Mesendoderm (in vitro differentiated cells): ENCODE results near the gene TNFRSF6B.

Experiments
- DNase-seq: peaks from one replicate; pipeline ENCODE4 v3.0.0; 2013
- H2AK5ac ChIP-seq: 2 replicates; pipeline ENCODE4 v1.6.1; 2013; ENCODE audit warnings: low read length, inconsistent platforms
- H2BK120ac ChIP-seq: 2 replicates; pipeline ENCODE4 v1.6.1; 2013; ENCODE audit warnings: low read depth, mild to moderate bottlenecking, low read length, moderate library complexity, mixed read lengths
- H2BK15ac ChIP-seq: replicated peaks from 2 replicates; pipeline ENCODE4 v1.6.1; 2013; ENCODE audit warnings: low read depth, mild to moderate bottlenecking, moderate library complexity
- H2BK5ac ChIP-seq: 2 replicates; pipeline ENCODE4 v1.6.1; 2013; ENCODE audit warnings: low read length, inconsistent platforms
- H3K18ac ChIP-seq: 2 replicates; pipeline ENCODE4 v1.6.1; 2013; ENCODE audit warnings: mild to moderate bottlenecking, low read length, mixed read lengths
- H3K23ac ChIP-seq: one replicate; pipeline ENCODE4 v1.6.1; 2013; ENCODE audit warnings: low read length
- H3K27ac ChIP-seq: 2 replicates; pipeline ENCODE4 v1.5.1; 2013; ENCODE audit warnings: low read depth, mild to moderate bottlenecking, inconsistent platforms, low read length, moderate library complexity
- H3K27me3 ChIP-seq: 2 replicates; pipeline ENCODE4 v1.6.1; 2013; ENCODE audit warnings: low read length, control low read depth, mild to moderate bottlenecking, inconsistent platforms; ENCODE audit not compliant: insufficient read depth, poor library complexity
- H3K36me3 ChIP-seq: 2 replicates; pipeline ENCODE4 v1.6.1; 2013; ENCODE audit warnings: low read length, inconsistent platforms; ENCODE audit not compliant: control insufficient read depth, insufficient read depth
- H3K4ac ChIP-seq: one replicate; pipeline ENCODE4 v1.6.1; 2013; ENCODE audit warnings: low read depth, mild to moderate bottlenecking, low read length, moderate library complexity
- H3K4me1 ChIP-seq: 2 replicates; pipeline ENCODE4 v1.6.1; 2013; ENCODE audit warnings: low read depth, low read length, inconsistent platforms; ENCODE audit not compliant: control insufficient read depth
- H3K4me2 ChIP-seq: 2 replicates; pipeline ENCODE4 v1.6.1; 2013; ENCODE audit warnings: low read length
- H3K4me3 ChIP-seq: 2 replicates; pipeline ENCODE4 v1.5.1; 2013; ENCODE audit warnings: mild to moderate bottlenecking, low read length
- H3K56ac ChIP-seq: one replicate; pipeline ENCODE4 v1.6.1; 2013; ENCODE audit warnings: low read length
- H3K79me1 ChIP-seq: 2 replicates; pipeline ENCODE4 v1.6.1; 2013; ENCODE audit warnings: low read length, inconsistent platforms
- H3K79me2 ChIP-seq: 2 replicates; pipeline ENCODE4 v1.6.1; 2013; ENCODE audit warnings: mild to moderate bottlenecking, low read length; ENCODE audit not compliant: control insufficient read depth, insufficient read depth
- H3K9ac ChIP-seq: 2 replicates; pipeline ENCODE4 v1.6.1; 2013; ENCODE audit warnings: low read length, inconsistent platforms
- H4K5ac ChIP-seq: one replicate; pipeline ENCODE4 v1.6.1; 2013; ENCODE audit warnings: low read length
- H4K8ac ChIP-seq: one replicate; pipeline ENCODE4 v1.6.1; 2013; ENCODE audit warnings: low read depth, mild to moderate bottlenecking, control low read depth, low read length, moderate library complexity
- WGBS: extraction: QIAGEN DNeasy Blood & Tissue Kit; methylation state at CpG from one replicate; pipeline ENCODE4 v1.1.7; 2013; ENCODE audit warnings: low lambda C conversion rate, missing lambda C conversion rate; ENCODE audit not compliant: insufficient coverage; ENCODE audit errors: extremely low coverage; 5-methylcytosine and 5-hydroxymethylcytosine counted together

TNFRSF6B gene

DNA sequence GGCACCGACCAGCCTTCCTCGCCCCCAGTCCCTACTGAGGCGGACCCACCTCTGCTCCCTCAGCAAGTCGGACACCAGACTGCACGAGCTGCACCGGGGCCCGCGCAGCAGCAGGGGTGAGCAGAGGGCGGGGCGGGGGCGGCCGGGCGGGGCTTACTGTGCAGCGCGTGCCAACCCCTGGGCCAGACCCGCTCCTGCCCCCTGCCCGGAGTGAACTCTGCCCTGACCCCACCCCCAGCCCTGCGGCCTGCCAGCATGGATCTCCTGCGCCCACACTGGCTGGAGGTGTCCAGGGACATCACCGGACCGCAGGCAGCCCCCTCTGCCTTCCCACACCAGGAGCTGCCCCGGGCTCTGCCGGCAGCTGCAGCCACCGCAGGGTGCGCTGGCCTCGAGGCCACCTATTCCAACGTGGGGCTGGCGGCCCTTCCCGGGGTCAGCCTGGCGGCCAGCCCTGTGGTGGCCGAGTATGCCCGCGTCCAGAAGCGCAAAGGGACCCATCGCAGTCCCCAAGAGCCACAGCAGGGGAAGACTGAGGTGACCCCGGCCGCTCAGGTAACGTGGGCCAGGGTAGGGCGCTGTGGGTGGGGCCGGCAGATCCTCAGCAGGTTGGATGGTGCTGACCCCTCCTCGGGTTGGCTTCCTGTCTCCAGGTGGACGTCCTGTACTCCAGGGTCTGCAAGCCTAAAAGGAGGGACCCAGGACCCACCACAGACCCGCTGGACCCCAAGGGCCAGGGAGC, 41.7 kb downstream of the TNFRSF6B start:
- H2BK15ac ChIP-seq: no peak overlapping the region
- H3K56ac ChIP-seq: peak overlapping the region; percentile 67

DNA sequence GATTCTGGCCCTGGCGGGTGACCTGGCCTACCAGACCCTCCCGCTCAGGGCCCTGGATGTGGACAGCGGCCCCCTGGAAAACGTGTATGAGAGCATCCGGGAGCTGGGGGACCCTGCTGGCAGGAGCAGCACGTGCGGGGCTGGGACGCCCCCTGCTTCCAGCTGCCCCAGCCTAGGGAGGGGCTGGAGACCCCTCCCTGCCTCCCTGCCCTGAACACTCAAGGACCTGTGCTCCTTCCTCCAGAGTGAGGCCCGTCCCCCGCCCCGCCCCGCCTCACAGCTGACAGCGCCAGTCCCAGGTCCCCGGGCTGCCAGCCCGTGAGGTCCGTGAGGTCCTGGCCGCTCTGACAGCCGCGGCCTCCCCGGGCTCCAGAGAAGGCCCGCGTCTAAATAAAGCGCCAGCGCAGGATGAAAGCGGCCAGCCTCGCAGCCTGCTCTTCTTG, 42.3 kb downstream of the TNFRSF6B start:
- Histone ChIP-seq H3K18ac (no peak overlapping the region), H3K27ac (no peak overlapping the region), H3K9ac (no peak overlapping the region), H3K23ac (no peak overlapping the region), H3K36me3 (peaks cover 3% of the 10 kb centered on the region), H3K4ac (no peak overlapping the region), H3K4me1 (no peaks in the 10 kb centered on the region), H2AK5ac (no peak overlapping the region), H4K5ac (no peak overlapping the region), H3K27me3 (no peaks in the 10 kb centered on the region), H3K4me2 (peak overlapping the region; percentile 61), H3K79me1 (no peaks in the 10 kb centered on the region), H3K79me2 (no peaks in the 10 kb centered on the region), H4K8ac (no peak overlapping the region), H2BK5ac (no peak overlapping the region), H3K4me3 (no peak overlapping the region), H3K56ac (peak overlapping the region; percentile 42), H2BK120ac (no peak overlapping the region), H2BK15ac (no peak overlapping the region)
- peak; percentile 82 for DNase-seq
- whole genome bisulfite sequencing: no CpG with 5 or more reads among the region's 26 CpGs

More for the DNA sequence above, 41.7 kb downstream of the TNFRSF6B start:
- peaks cover 3% of the 10 kb centered on the region for H3K36me3 ChIP-seq
- H3K4ac ChIP-seq: no peak overlapping the region
- no peak overlapping the region for H3K9ac ChIP-seq
- DNase-seq: no peak
- H3K27me3 ChIP-seq: no peaks in the 10 kb centered on the region
- no peaks in the 10 kb centered on the region for H3K79me2 ChIP-seq
- no peak overlapping the region for H3K23ac ChIP-seq
- H3K27ac ChIP-seq: no peak overlapping the region
- no peaks in the 10 kb centered on the region for H3K4me1 ChIP-seq
- no peak overlapping the region for H3K4me3 ChIP-seq
- H2AK5ac ChIP-seq: no peak overlapping the region
- H2BK5ac ChIP-seq: no peak overlapping the region
- no peak overlapping the region for H4K5ac ChIP-seq
- no peak overlapping the region for H3K4me2 ChIP-seq
- H3K79me1 ChIP-seq: no peaks in the 10 kb centered on the region
- no CpG with 5 or more reads among the region's 43 CpGs for WGBS
- no peak overlapping the region for H4K8ac ChIP-seq
- no peak overlapping the region for H3K18ac ChIP-seq
- H2BK120ac ChIP-seq: no peak overlapping the region

DNA sequence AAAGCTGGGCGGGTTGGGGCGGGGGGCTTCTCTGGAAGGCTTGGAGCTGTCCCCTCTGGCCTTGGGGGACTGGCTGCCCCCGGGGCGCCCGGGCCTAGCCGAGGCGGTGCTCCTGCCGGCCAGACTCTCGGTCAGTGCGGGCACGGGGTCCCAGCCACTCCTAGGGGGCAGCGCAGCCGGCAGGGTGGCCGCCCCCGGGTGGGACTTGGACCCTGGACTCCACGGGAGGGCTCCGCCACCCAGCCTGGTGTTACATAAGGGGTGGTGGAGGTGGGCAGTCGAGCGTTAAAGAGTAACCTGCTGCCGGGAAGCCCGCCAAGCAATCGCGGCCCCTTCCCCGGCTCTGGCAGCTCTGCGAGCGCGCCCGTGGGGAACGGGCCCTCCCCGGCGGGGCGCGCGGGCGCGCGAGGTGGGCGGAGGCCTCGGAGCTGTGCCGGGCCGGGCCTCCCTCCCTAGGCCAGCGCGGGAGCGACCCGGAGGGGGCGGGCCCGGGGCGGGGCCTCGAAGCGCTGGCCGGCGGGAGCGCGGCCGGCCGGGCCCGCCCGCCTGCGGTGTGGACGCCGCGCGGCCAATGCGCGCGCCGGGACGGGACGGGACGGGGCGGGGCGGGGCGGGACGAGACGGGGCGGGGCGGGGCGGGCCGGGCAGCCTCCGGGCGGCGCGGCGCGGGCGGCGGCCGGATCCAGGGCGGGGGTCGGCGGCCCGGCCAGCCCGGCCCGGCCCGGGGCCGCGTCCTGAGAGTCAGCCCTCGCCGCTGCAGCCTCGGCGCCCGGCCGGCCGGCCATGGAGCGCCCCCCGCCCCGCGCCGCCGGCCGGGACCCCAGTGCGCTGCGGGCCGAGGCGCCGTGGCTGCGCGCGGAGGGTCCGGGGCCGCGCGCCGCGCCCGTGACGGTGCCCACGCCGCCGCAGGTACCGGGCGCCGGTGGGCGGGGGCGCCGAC, 42.9 kb downstream of the TNFRSF6B start, which contains the start of gene SLC2A4RG:
Gene SLC2A4RG (plus strand): TSS at position 647 of the 940 bp plus-strand sequence. CDS start 137 bp downstream, at position 784.
- H3K27me3 ChIP-seq: no peaks in the 10 kb centered on the region
- H4K8ac ChIP-seq: no peak within 1 kb of the TSS
- no peak within 1 kb of the TSS for H2BK120ac ChIP-seq
- H3K4me2 ChIP-seq: peak within 1 kb of the TSS; percentile 78
- H3K4me3 ChIP-seq: peak within 1 kb of the TSS; percentile 79
- no peaks in the 10 kb centered on the region for H3K79me1 ChIP-seq
- no peak within 1 kb of the TSS for H4K5ac ChIP-seq
- no peaks in the 10 kb centered on the region for H3K4me1 ChIP-seq
- DNase-seq: peak; percentile 77
- H3K36me3 ChIP-seq: no peaks in the 10 kb centered on the region
- H3K18ac ChIP-seq: peak within 1 kb of the TSS; percentile 82
- H3K79me2 ChIP-seq: no peaks in the 10 kb centered on the region
- H3K23ac ChIP-seq: peak within 1 kb of the TSS; percentile 45
- peak within 1 kb of the TSS; percentile 91 for H3K9ac ChIP-seq
- peak within 1 kb of the TSS; percentile 90 for H3K27ac ChIP-seq
- H3K4ac ChIP-seq: peak within 1 kb of the TSS; percentile 90
- peak within 1 kb of the TSS; percentile 91 for H3K56ac ChIP-seq
- no peak within 1 kb of the TSS for H2AK5ac ChIP-seq
- no peak within 1 kb of the TSS for H2BK15ac ChIP-seq
- no peak within 1 kb of the TSS for H2BK5ac ChIP-seq
- no CpG with 5 or more reads among the region's 136 CpGs for WGBS

GRCh38 chr20:63740070-63740626, 43.7 kb downstream of the TNFRSF6B start:
- Histone ChIP-seq H3K23ac (peak overlapping the region; percentile 45), H3K27ac (peak overlapping the region; percentile 90), H2AK5ac (no peak overlapping the region), H3K79me1 (no peaks in the 10 kb centered on the region), H2BK120ac (no peak overlapping the region), H3K4me2 (peak overlapping the region; percentile 78), H3K27me3 (no peaks in the 10 kb centered on the region), H2BK5ac (no peak overlapping the region), H3K4me3 (peak overlapping the region; percentile 79), H3K79me2 (no peaks in the 10 kb centered on the region), H3K4ac (peak overlapping the region; percentile 90), H3K9ac (peak overlapping the region; percentile 91), H4K8ac (no peak overlapping the region), H3K18ac (peak overlapping the region; percentile 82), H2BK15ac (no peak overlapping the region), H3K36me3 (no peaks in the 10 kb centered on the region), H3K56ac (peak overlapping the region; percentile 91), H4K5ac (no peak overlapping the region), H3K4me1 (no peaks in the 10 kb centered on the region)
- DNase-seq: peak; percentile 44
- no CpG with 5 or more reads among the region's 80 CpGs for WGBS

DNA sequence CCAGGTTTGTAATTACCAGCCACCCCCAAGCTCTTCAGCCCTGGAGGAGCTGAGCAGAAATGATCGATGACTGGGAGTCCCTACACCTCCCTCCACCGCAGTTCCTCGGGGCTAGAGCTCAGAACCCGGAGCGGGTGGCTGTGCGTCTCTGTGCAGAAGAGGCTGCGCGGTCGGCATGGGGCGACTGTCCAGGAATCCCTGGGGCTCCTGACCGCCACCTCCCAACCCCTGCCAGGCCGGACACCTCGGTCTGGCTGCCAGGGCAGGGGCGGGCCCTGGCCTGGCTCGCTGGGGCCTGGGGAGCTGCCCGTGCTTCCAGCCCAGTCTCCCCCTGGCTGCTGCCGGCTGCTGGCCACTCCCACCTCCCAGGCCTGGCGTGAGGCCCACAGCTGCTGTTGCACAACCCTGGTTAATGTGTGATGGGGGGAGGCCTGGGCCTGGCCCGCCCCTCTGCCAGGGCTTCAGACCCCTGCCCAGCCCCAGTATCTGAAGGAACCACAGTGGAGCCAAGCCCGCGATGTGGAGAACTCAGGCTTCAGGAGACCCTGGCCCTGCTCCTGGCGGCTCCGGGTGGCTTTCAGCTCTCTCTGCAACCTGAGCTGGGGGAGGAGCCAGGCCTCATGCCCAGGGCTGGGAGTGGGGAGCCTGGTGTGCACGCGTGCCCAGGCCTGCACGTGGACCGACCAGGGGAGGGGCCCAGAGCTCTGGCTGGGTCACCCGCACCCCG, 44.3 kb downstream of the TNFRSF6B start:
- Histone ChIP-seq H3K4me2 (peak overlapping the region; percentile 78), H4K8ac (no peak overlapping the region), H3K4me3 (peak overlapping the region; percentile 79), H3K9ac (peak overlapping the region; percentile 91), H4K5ac (no peak overlapping the region), H3K79me1 (no peaks in the 10 kb centered on the region), H3K4me1 (no peaks in the 10 kb centered on the region), H2BK5ac (no peak overlapping the region), H3K36me3 (no peaks in the 10 kb centered on the region), H3K23ac (peak overlapping the region; percentile 45), H3K56ac (peak overlapping the region; percentile 91), H2BK15ac (no peak overlapping the region), H3K79me2 (no peaks in the 10 kb centered on the region), H3K18ac (peak overlapping the region; percentile 82), H3K4ac (no peak overlapping the region), H2BK120ac (no peak overlapping the region), H3K27me3 (no peaks in the 10 kb centered on the region), H3K27ac (peak overlapping the region; percentile 90), H2AK5ac (no peak overlapping the region)
- peak; percentile 88 for DNase-seq
- no CpG with 5 or more reads among the region's 29 CpGs for WGBS
